RWPE2 (cell line): ENCODE measurements around the gene AGTRAP.

ENCODE experiments used
- ATAC-seq: fragments of 200-7000 bp; cut with Tn5 transposase; 3 replicates; pipeline ENCODE4 v1.9.1; 2021; ENCODE audit warnings: low read depth
- DNase-seq: peaks from one replicate; pipeline ENCODE4 v3.0.0-alpha.2; 2020; ENCODE audit warnings: low spot score
- H3K27ac ChIP-seq: fragments of 450-650 bp; 2 replicates; pipeline ENCODE4 v1.5.1; 2017; ENCODE audit warnings: mild to moderate bottlenecking; ENCODE audit not compliant: poor library complexity, severe bottlenecking
- H3K27me3 ChIP-seq: fragments of 250-450 bp; sonication (Bioruptor Pico); 2 replicates; pipeline ENCODE4 v1.5.1; 2021; ENCODE audit warnings: mild to moderate bottlenecking, moderate library complexity; ENCODE audit not compliant: insufficient read depth, poor library complexity, severe bottlenecking
- H3K36me3 ChIP-seq: fragments of 250-450 bp; sonication (Bioruptor Pico); 2 replicates; pipeline ENCODE4 v1.5.1; 2020; ENCODE audit warnings: low read depth, mild to moderate bottlenecking, moderate library complexity
- H3K4me1 ChIP-seq: fragments of 250-450 bp; sonication (Bioruptor Pico); 2 replicates; pipeline ENCODE4 v1.5.1; 2021; ENCODE audit warnings: mild to moderate bottlenecking, moderate library complexity; ENCODE audit not compliant: insufficient read depth, poor library complexity, severe bottlenecking
- H3K4me3 ChIP-seq: fragments of 250-450 bp; sonication (Bioruptor Pico); 2 replicates; pipeline ENCODE4 v1.5.1; 2021; ENCODE audit warnings: mild to moderate bottlenecking, moderate library complexity; ENCODE audit not compliant: severe bottlenecking
- H3K9me3 ChIP-seq: fragments of 250-450 bp; sonication (Bioruptor Pico); 2 replicates; pipeline ENCODE4 v1.5.1; 2021; ENCODE audit warnings: mild to moderate bottlenecking, moderate library complexity; ENCODE audit not compliant: severe bottlenecking
- CTCF ChIP-seq: fragments of 450-650 bp; IDR thresholded peaks from one replicate; pipeline ENCODE4 v1.5.1; 2017; ENCODE audit warnings: mild to moderate bottlenecking, moderate library complexity; ENCODE audit not compliant: poor library complexity, severe bottlenecking

Gene AGTRAP

GRCh38 chr1:11767922-11768704, 32.2 kb downstream of the AGTRAP start:
- TF ChIP-seq CTCF, result no peak
- no peak for ATAC-seq
- H3K27me3 ChIP-seq, result no peaks in the 10 kb centered on the region

GRCh38 chr1:11768821-11769220, 32.9 kb downstream of the AGTRAP start:
- no peak overlapping the region for H3K27ac ChIP-seq
- no peak for TF ChIP-seq CTCF
- no peaks in the 10 kb centered on the region for H3K9me3 ChIP-seq
- no peak for DNase-seq
- H3K27me3 ChIP-seq, result no peaks in the 10 kb centered on the region
- no peak overlapping the region for H3K4me3 ChIP-seq
- no peak for ATAC-seq
- H3K4me1 ChIP-seq, result no peaks in the 10 kb centered on the region
- no peaks in the 10 kb centered on the region for H3K36me3 ChIP-seq

More at GRCh38 chr1:11767922-11768704, 32.2 kb downstream of the AGTRAP start:
- Histone ChIP-seq H3K27ac (no peak overlapping the region), H3K4me3 (no peak overlapping the region), H3K9me3 (no peaks in the 10 kb centered on the region), H3K36me3 (no peaks in the 10 kb centered on the region), H3K4me1 (no peaks in the 10 kb centered on the region)
- no peak for DNase-seq

- H3K4me3 ChIP-seq, result no peak overlapping the region
- H3K4me1 ChIP-seq, result no peaks in the 10 kb centered on the region
- H3K27ac ChIP-seq, result no peak overlapping the region
- DNase-seq (no peak), ATAC-seq (no peak)
- TF ChIP-seq CTCF, result no peak
- H3K9me3 ChIP-seq, result no peaks in the 10 kb centered on the region
- H3K27me3 ChIP-seq, result no peaks in the 10 kb centered on the region
- H3K36me3 ChIP-seq, result no peaks in the 10 kb centered on the region
These were observed 33.3 kb downstream of the AGTRAP start for GRCh38 chr1:11769274-11769673.

GRCh38 chr1:11770011-11770410, 34.1 kb downstream of the AGTRAP start:
- Histone ChIP-seq H3K27ac (no peak overlapping the region), H3K4me3 (no peak overlapping the region), H3K4me1 (no peaks in the 10 kb centered on the region), H3K27me3 (no peaks in the 10 kb centered on the region), H3K9me3 (no peaks in the 10 kb centered on the region), H3K36me3 (no peaks in the 10 kb centered on the region)
- ATAC-seq (no peak), DNase-seq (no peak)
- TF ChIP-seq CTCF, result no peak

GRCh38 chr1:11771481-11772043, 35.6 kb downstream of the AGTRAP start:
- no peaks in the 10 kb centered on the region for H3K27me3 ChIP-seq
- ATAC-seq (no peak), DNase-seq (no peak)
- TF ChIP-seq CTCF, result no peak
- no peaks in the 10 kb centered on the region for H3K4me1 ChIP-seq
- no peak overlapping the region for H3K4me3 ChIP-seq
- H3K27ac ChIP-seq, result no peak overlapping the region
- no peaks in the 10 kb centered on the region for H3K36me3 ChIP-seq
- no peaks in the 10 kb centered on the region for H3K9me3 ChIP-seq
